ENCODE measurements around the gene OGFOD1. TPM values are rescaled to one million over a fixed set of nuclear protein-coding genes. Genes with fewer than 3 reads are reported as not detected.

Gene OGFOD1
- polyA plus RNA-seq, 1 donor: 36.5 TPM

GRCh38 chr16:56428091-56428490 lies 23.3 kb upstream of the OGFOD1 start:
- no peak for DNase-seq

GRCh38 chr16:56436258-56436657 lies 15.1 kb upstream of the OGFOD1 start:
- DNase-seq: no peak

GRCh38 chr16:56438038-56438437 lies 13.3 kb upstream of the OGFOD1 start:
- no peak for DNase-seq

GRCh38 chr16:56447286-56447685 lies 4.1 kb upstream of the OGFOD1 start:
- no peak for DNase-seq

- no peak for DNase-seq
Observed at GRCh38 chr16:56448005-56448404, 3.3 kb upstream of the OGFOD1 start.

- no peak for DNase-seq
Observed at GRCh38 chr16:56450275-56450985, 924 bp upstream of the OGFOD1 start.

- DNase-seq: no peak
Observed at GRCh38 chr16:56451753-56452689, 667 bp downstream of the OGFOD1 start.

GRCh38 chr16:56457927-56458470 lies 6.6 kb downstream of the OGFOD1 start:
- no peak for DNase-seq

GRCh38 chr16:56460101-56460500 lies 8.7 kb downstream of the OGFOD1 start:
- no peak for DNase-seq

GRCh38 chr16:56462064-56462796 lies 10.9 kb downstream of the OGFOD1 start:
- no peak for DNase-seq

GRCh38 chr16:56463153-56463552 lies 11.8 kb downstream of the OGFOD1 start:
- DNase-seq: no peak

- DNase-seq: no peak
Observed at GRCh38 chr16:56466344-56466743, 15.0 kb downstream of the OGFOD1 start.

GRCh38 chr16:56468800-56469199 lies 17.4 kb downstream of the OGFOD1 start:
- DNase-seq: no peak

GRCh38 chr16:56469748-56470147 lies 18.4 kb downstream of the OGFOD1 start:
- no peak for DNase-seq

GRCh38 chr16:56470232-56470631 lies 18.9 kb downstream of the OGFOD1 start:
- no peak for DNase-seq

GRCh38 chr16:56470666-56471065 lies 19.3 kb downstream of the OGFOD1 start:
- DNase-seq: no peak

- DNase-seq: no peak
Observed at GRCh38 chr16:56475201-56475600, 23.8 kb downstream of the OGFOD1 start.

- no peak for DNase-seq
Observed at GRCh38 chr16:56477096-56477878, 25.9 kb downstream of the OGFOD1 start.

GRCh38 chr16:56478281-56479049 lies 27.1 kb downstream of the OGFOD1 start:
- no peak for DNase-seq

- DNase-seq: no peak
Observed at GRCh38 chr16:56479469-56479868, 28.1 kb downstream of the OGFOD1 start.

Data from hindlimb muscle (tissue), 1 donor.